ENCODE data around the gene ZNF43. TPM values are rescaled to one million over a fixed set of nuclear protein-coding genes. Genes with fewer than 3 reads are reported as not detected.
A peak's percentile ranks its signal among the peaks of the same experiment; 100 is the strongest.

Gene ZNF43
- total RNA-seq, 1 donor from 2014 or later, result 108 TPM

GRCh38 chr19:21839976-21840375 is 4.0 kb upstream of the ZNF43 start:
- no peak overlapping the region for H3K4me3 ChIP-seq
- Mint-ChIP-seq H3K36me3 (peaks cover 68% of the 10 kb centered on the region), H3K4me1 (peaks cover 10% of the 10 kb centered on the region), H3K4me3 (no peak overlapping the region), H3K27ac (no peak overlapping the region), H3K9me3 (peaks cover 25% of the 10 kb centered on the region), H3K27me3 (ENCODE audit: insufficient read depth, low read depth) (peaks cover 14% of the 10 kb centered on the region)
- H3K9me3 ChIP-seq (ENCODE audit: low read depth), result no peaks in the 10 kb centered on the region
- peaks cover 35% of the 10 kb centered on the region for H3K79me2 ChIP-seq (ENCODE audit: low read depth)
- H2AFZ ChIP-seq (replicated peaks), result no peak overlapping the region
- H3K27me3 ChIP-seq, result no peaks in the 10 kb centered on the region
- H3F3A ChIP-seq (ENCODE audit: low read depth), result peaks cover 54% of the 10 kb centered on the region
- no peak overlapping the region for H3K9ac ChIP-seq
- H3K27ac ChIP-seq, result no peak overlapping the region
- H4K20me1 ChIP-seq (ENCODE audit: low read depth), result peaks cover 5% of the 10 kb centered on the region
- H3K36me3 ChIP-seq, result peaks cover 4% of the 10 kb centered on the region
- no peak overlapping the region for H3K4me2 ChIP-seq
- TF ChIP-seq EZH2 (IDR thresholded peaks at IDR 0.05) (no peak), EZH2phosphoT487 (IDR thresholded peaks at IDR 0.05) (no peak), CTCF (IDR thresholded peaks at IDR 0.05) (no peak)
- no peak for DNase-seq (ENCODE audit: low spot score)
- peaks cover 5% of the 10 kb centered on the region for H3K4me1 ChIP-seq

GRCh38 chr19:21838646-21839045 is 2.7 kb upstream of the ZNF43 start:
- Mint-ChIP-seq H3K4me3 (no peak overlapping the region), H3K4me1 (peaks cover 10% of the 10 kb centered on the region), H3K36me3 (peaks cover 68% of the 10 kb centered on the region), H3K9me3 (peaks cover 27% of the 10 kb centered on the region), H3K27ac (no peak overlapping the region), H3K27me3 (ENCODE audit: insufficient read depth, low read depth) (peaks cover 17% of the 10 kb centered on the region)
- no peaks in the 10 kb centered on the region for H3K9me3 ChIP-seq (ENCODE audit: low read depth)
- no peaks in the 10 kb centered on the region for H3K27me3 ChIP-seq
- DNase-seq (ENCODE audit: low spot score), result no peak
- H3K9ac ChIP-seq, result no peak overlapping the region
- peaks cover 5% of the 10 kb centered on the region for H3K4me1 ChIP-seq
- H3K27ac ChIP-seq, result no peak overlapping the region
- H3K79me2 ChIP-seq (ENCODE audit: low read depth), result peaks cover 38% of the 10 kb centered on the region
- H3K36me3 ChIP-seq, result no peaks in the 10 kb centered on the region
- no peak overlapping the region for H3K4me3 ChIP-seq
- H3K4me2 ChIP-seq, result no peak overlapping the region
- TF ChIP-seq EZH2 (IDR thresholded peaks at IDR 0.05) (no peak), CTCF (IDR thresholded peaks at IDR 0.05) (no peak), EZH2phosphoT487 (IDR thresholded peaks at IDR 0.05) (no peak)
- no peak overlapping the region for H2AFZ ChIP-seq (replicated peaks)
- H3F3A ChIP-seq (ENCODE audit: low read depth), result peaks cover 54% of the 10 kb centered on the region
- H4K20me1 ChIP-seq (ENCODE audit: low read depth), result peaks cover 4% of the 10 kb centered on the region

- H3K9me3 Mint-ChIP-seq, result peaks cover 46% of the 10 kb centered on the region
- Histone ChIP-seq H4K20me1 (ENCODE audit: low read depth) (peaks cover under 1% of the 10 kb centered on the region), H2AFZ (replicated peaks) (peak overlapping the region; percentile 16), H3K4me2 (peak overlapping the region; percentile 73), H3K9me3 (ENCODE audit: low read depth) (peaks cover 15% of the 10 kb centered on the region), H3K27me3 (no peaks in the 10 kb centered on the region), H3K4me1 (peaks cover 5% of the 10 kb centered on the region), H3F3A (ENCODE audit: low read depth) (peaks cover 49% of the 10 kb centered on the region), H3K4me3 (peak overlapping the region; percentile 72), H3K79me2 (ENCODE audit: low read depth) (peaks cover 48% of the 10 kb centered on the region), H3K27ac (peak overlapping the region; percentile 98), H3K36me3 (peaks cover 11% of the 10 kb centered on the region), H3K9ac (peak overlapping the region; percentile 89)
- no peak for TF ChIP-seq EZH2 (IDR thresholded peaks at IDR 0.05)
- TF ChIP-seq CTCF (IDR thresholded peaks at IDR 0.05), result no peak
- TF ChIP-seq EZH2phosphoT487 (IDR thresholded peaks at IDR 0.05), result no peak
- peaks cover 10% of the 10 kb centered on the region for H3K4me1 Mint-ChIP-seq
- peaks cover 22% of the 10 kb centered on the region for H3K27me3 Mint-ChIP-seq (ENCODE audit: insufficient read depth, low read depth)
- peak overlapping the region; percentile 96 for H3K4me3 Mint-ChIP-seq
- no peak for DNase-seq (ENCODE audit: low spot score)
- H3K36me3 Mint-ChIP-seq, result peaks cover 65% of the 10 kb centered on the region
- peak overlapping the region; percentile 100 for H3K27ac Mint-ChIP-seq
Observed at GRCh38 chr19:21835429-21835809, 563 bp downstream of the ZNF43 start.

Data from neural progenitor cell (in vitro differentiated cells).